ENCODE measurements around the gene SSPN.

SSPN gene

GRCh38 chr12:26238341-26239121, 43.2 kb downstream of the SSPN start:
- no peak overlapping the region for H3K27ac ChIP-seq (ENCODE audit: low read depth, low read length)
- H3K9ac ChIP-seq (ENCODE audit: low read length): no peak overlapping the region
- no peak overlapping the region for H3K4me2 ChIP-seq (ENCODE audit: low read depth, low read length, poor library complexity, severe bottlenecking)
- no peak overlapping the region for H3K4me3 ChIP-seq (ENCODE audit: insufficient read depth, low read length, poor library complexity, severe bottlenecking)
- H3F3A ChIP-seq (ENCODE audit: insufficient read depth): no peaks in the 10 kb centered on the region
- no peaks in the 10 kb centered on the region for H3K36me3 ChIP-seq (ENCODE audit: low read length)
- TF ChIP-seq, protein P1, sequence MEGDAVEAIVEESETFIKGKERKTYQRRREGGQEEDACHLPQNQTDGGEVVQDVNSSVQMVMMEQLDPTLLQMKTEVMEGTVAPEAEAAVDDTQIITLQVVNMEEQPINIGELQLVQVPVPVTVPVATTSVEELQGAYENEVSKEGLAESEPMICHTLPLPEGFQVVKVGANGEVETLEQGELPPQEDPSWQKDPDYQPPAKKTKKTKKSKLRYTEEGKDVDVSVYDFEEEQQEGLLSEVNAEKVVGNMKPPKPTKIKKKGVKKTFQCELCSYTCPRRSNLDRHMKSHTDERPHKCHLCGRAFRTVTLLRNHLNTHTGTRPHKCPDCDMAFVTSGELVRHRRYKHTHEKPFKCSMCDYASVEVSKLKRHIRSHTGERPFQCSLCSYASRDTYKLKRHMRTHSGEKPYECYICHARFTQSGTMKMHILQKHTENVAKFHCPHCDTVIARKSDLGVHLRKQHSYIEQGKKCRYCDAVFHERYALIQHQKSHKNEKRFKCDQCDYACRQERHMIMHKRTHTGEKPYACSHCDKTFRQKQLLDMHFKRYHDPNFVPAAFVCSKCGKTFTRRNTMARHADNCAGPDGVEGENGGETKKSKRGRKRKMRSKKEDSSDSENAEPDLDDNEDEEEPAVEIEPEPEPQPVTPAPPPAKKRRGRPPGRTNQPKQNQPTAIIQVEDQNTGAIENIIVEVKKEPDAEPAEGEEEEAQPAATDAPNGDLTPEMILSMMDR (IDR thresholded peaks at IDR 0.05; ENCODE audit: insufficient read depth, low read length, poor library complexity, severe bottlenecking): no peak
- no peak for TF ChIP-seq EZH2phosphoT487 (conservative IDR thresholded peaks at IDR 0.05; ENCODE audit: low read length)
- H4K20me1 ChIP-seq (ENCODE audit: low read depth, low read length): no peaks in the 10 kb centered on the region
- H2AFZ ChIP-seq (ENCODE audit: low read depth, low read length, severe bottlenecking): no peak overlapping the region
- no peaks in the 10 kb centered on the region for H3K27me3 ChIP-seq (ENCODE audit: low read length)
- no peaks in the 10 kb centered on the region for H3K9me2 ChIP-seq (replicated peaks; ENCODE audit: insufficient read depth, low read length)
- H3K9me3 ChIP-seq (ENCODE audit: insufficient read depth, low read length): no peaks in the 10 kb centered on the region
- no peaks in the 10 kb centered on the region for H3K79me2 ChIP-seq (ENCODE audit: insufficient read depth, low read length)

DNA sequence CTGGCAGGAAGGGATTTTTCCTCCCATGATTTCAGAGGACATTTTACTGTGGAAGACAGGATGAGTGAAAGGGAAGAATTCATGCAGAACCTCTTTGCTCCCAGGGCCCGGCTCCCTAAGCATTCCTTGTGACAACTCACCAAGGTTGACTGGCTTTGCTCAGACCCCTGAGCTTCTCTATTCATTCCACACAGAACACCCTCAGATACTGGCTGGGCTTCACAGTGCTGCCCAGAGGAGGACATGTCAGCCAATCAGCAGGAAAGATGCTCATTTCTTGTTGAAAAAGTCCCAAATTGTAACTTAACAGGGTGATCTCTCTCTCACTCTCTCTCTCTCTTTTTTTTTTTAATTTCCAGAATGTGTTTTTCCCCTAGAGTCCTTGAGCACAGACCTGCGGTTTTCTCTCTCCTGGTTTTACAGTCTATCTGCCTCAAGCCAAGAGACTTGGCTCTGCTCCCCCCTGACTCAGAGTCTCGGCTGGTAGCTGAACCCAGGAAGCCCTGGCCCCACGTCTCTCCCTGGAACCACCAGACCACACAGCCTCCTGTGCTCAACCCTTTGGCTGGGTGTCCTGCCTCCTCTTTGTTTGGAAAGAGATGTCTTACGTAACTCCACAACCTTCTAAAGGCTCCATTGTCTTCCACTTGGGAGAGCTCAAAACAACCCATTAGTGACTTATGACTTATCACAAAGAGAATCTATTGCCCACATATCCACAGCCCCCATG, 43.9 kb downstream of the SSPN start:
- TF ChIP-seq, protein P1 (IDR thresholded peaks at IDR 0.05; ENCODE audit: insufficient read depth, low read length, poor library complexity, severe bottlenecking): no peak
- no peak for TF ChIP-seq EZH2phosphoT487 (conservative IDR thresholded peaks at IDR 0.05; ENCODE audit: low read length)
- no peaks in the 10 kb centered on the region for H3F3A ChIP-seq (ENCODE audit: insufficient read depth)
- no peak overlapping the region for H2AFZ ChIP-seq (ENCODE audit: low read depth, low read length, severe bottlenecking)
- no peaks in the 10 kb centered on the region for H3K9me3 ChIP-seq (ENCODE audit: insufficient read depth, low read length)
- no peak overlapping the region for H3K27ac ChIP-seq (ENCODE audit: low read depth, low read length)
- no peak overlapping the region for H3K4me2 ChIP-seq (ENCODE audit: low read depth, low read length, poor library complexity, severe bottlenecking)
- no peaks in the 10 kb centered on the region for H4K20me1 ChIP-seq (ENCODE audit: low read depth, low read length)
- H3K9me2 ChIP-seq (replicated peaks; ENCODE audit: insufficient read depth, low read length): no peaks in the 10 kb centered on the region
- no peaks in the 10 kb centered on the region for H3K36me3 ChIP-seq (ENCODE audit: low read length)
- H3K4me3 ChIP-seq (ENCODE audit: insufficient read depth, low read length, poor library complexity, severe bottlenecking): no peak overlapping the region
- H3K79me2 ChIP-seq (ENCODE audit: insufficient read depth, low read length): no peaks in the 10 kb centered on the region
- H3K9ac ChIP-seq (ENCODE audit: low read length): no peak overlapping the region
- H3K27me3 ChIP-seq (ENCODE audit: low read length): no peaks in the 10 kb centered on the region

GRCh38 chr12:26239852-26240815, 44.8 kb downstream of the SSPN start:
- no peak overlapping the region for H3K9ac ChIP-seq (ENCODE audit: low read length)
- no peaks in the 10 kb centered on the region for H3F3A ChIP-seq (ENCODE audit: insufficient read depth)
- no peaks in the 10 kb centered on the region for H4K20me1 ChIP-seq (ENCODE audit: low read depth, low read length)
- H3K79me2 ChIP-seq (ENCODE audit: insufficient read depth, low read length): no peaks in the 10 kb centered on the region
- TF ChIP-seq, protein P1 (IDR thresholded peaks at IDR 0.05; ENCODE audit: insufficient read depth, low read length, poor library complexity, severe bottlenecking): no peak
- no peak for TF ChIP-seq EZH2phosphoT487 (conservative IDR thresholded peaks at IDR 0.05; ENCODE audit: low read length)
- no peak overlapping the region for H3K27ac ChIP-seq (ENCODE audit: low read depth, low read length)
- no peaks in the 10 kb centered on the region for H3K9me2 ChIP-seq (replicated peaks; ENCODE audit: insufficient read depth, low read length)
- no peaks in the 10 kb centered on the region for H3K9me3 ChIP-seq (ENCODE audit: insufficient read depth, low read length)
- no peaks in the 10 kb centered on the region for H3K36me3 ChIP-seq (ENCODE audit: low read length)
- no peak overlapping the region for H3K4me2 ChIP-seq (ENCODE audit: low read depth, low read length, poor library complexity, severe bottlenecking)
- no peak overlapping the region for H2AFZ ChIP-seq (ENCODE audit: low read depth, low read length, severe bottlenecking)
- no peak overlapping the region for H3K4me3 ChIP-seq (ENCODE audit: insufficient read depth, low read length, poor library complexity, severe bottlenecking)
- no peaks in the 10 kb centered on the region for H3K27me3 ChIP-seq (ENCODE audit: low read length)
